GM19467 (cell line): Measurements from ENCODE around the gene FAT1.
"Not testable (repeated sequence)": the region's sequence is repeated elsewhere in the genome, so short reads cannot be mapped to it uniquely, and the experiment has no call there.

Source experiments
- ATAC-seq: cut with Tn5 transposase; IDR thresholded peaks from one replicate; pipeline ENCODE4 v1.9.1; 2021; ENCODE audit warnings: mild to moderate bottlenecking, moderate library complexity; ENCODE audit not compliant: unreplicated experiment

FAT1 gene

DNA sequence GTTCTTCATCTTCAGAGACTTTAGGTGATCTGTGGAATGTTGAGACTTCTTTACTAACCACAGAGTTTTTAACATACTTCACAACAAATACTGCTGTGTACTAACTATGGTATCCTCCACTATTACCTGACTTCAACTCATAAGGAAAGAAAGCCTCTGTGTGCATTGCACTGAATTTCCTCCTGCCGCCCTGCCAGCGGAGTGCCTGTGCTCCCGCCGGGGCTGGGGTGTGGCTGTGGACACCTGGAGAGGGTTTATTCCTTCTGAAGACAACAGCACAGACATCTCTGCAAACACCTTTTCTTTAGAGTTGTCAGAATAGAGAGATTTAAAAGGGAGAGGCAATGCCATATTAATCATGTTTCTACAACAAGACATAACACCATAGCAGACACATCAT lies 63.3 kb downstream of the FAT1 start:
- ATAC-seq, result no peak

DNA sequence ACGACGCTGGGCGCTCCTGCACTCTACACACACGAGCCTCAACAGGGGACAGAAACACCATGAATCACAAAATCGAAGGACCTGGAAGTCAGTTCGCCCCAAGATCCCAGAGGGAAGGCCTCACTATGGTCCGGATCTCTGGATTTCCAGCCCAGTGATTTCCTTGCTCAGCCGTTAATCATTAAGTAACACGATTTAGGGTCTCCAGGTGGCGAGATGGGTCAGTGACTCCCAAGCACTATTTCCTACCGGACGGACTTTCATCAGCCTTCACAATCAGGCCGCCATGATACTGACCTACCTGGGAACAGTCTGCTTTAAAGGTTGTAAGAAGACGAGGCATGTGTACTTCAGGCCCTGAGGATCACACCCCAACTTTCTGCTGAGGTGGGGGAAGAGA lies 63.7 kb downstream of the FAT1 start:
- ATAC-seq, result no peak

DNA sequence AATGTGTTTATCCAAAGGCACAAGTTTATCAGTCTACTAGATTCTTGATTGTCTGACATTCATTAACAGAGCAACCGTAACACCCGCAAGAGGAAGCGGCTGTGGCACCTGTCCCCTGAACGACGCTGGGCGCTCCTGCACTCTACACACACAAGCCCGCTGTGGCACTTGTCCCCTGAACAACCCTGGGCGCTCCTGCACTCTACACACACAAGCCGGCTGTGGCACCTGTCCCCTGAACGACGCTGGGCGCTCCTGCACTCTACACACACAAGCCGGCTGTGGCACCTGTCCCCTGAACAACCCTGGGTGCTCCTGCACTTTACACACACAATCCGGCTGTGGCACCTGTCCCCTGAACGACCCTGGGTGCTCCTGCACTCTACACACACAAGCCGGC lies 64.2 kb downstream of the FAT1 start:
- ATAC-seq, result not testable (repeated sequence)

DNA sequence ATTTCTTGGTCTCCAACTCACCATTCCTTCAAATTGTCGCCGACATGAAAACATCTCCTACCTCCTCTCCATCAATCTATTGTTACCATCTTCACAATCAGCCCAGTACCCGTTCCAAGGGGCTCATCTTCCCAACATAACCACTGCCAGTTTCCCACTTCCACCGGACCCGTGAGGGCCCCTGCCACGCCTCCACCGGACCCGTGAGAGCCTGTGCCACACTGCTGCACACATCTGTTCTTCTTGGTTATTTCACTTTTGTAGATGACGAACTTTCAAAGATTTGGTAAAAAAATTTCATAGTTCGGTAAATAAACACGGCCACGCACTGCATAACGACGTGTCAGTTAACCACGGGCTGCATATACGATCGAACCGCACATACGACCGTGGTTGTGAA lies 65.0 kb downstream of the FAT1 start:
- no peak for ATAC-seq

DNA sequence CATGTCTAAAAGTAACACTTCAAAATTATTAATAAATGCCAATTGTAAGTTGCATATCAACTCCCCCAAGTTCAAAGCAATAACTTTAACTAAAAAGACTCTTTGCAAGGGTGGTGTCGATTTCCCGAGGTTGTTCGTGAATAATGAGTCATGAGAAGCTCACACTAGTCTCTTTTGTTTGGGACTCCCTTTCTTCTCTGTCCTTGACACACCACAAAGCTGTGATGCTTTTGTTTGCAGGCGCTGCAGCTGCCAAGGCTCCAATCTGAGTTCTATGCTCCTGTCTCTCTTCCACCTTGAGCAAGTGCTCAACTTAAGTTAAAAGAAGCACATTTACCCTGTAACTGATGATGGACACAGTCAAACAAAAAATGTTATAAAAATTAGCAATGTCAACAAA lies 65.9 kb downstream of the FAT1 start:
- no peak for ATAC-seq

DNA sequence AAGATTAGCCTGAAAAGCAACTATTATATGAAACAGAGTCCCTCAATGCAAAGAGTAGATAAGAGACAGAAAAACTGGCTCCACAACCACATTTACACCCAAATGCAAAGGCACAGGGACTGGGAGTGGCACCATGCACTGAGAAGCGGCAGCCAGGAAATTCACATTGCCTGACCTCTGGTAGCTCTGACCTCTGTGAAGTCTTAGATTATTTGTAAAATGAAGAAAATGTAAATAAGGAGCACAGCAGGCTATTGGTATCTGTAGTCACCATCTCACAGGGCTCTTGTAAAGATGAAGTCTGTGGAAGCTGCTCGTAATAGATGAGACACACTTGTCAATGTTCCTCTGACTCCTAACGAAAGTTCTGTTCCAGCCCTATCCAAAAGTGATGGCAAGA lies 69.7 kb downstream of the FAT1 start:
- ATAC-seq, result no peak

DNA sequence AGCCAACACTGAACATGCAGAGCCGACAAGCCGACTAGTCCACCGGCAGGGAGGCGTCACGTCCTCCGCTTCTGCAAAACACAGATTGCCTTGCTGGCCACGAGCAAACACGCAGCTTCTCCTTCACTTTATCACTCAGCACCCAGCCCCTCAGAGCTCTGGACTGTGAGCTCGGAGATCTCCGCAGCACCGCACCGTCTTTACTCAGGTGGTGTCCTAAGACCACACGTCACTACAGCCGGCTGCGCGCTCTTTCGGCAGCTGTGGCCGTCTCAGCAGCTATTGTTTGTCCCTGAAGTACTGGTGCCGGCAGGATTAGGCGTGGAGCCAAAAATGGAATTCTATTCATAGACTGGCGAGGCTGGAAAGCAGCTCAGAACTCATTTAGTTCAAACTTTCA lies 72.0 kb downstream of the FAT1 start:
- ATAC-seq, result no peak

DNA sequence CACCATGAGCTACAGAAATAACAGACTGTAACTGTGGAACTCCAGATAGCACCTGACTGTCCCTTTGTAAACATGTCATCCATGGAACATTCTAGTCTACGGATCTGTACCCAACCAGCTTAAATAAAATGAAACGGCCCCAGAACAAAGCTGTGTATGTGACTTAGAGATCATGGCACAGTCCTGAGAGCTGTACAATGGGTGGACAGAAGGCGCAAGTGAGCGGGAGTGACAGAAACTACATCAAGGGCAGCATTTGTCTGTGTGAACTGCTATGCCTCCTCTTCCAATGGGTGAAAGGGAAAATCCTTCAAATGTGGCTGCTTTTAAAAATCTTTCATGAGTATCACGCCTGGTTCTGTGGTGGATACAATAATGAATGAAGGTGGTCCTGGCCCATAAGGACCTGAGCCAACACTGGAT lies 72.5 kb downstream of the FAT1 start:
- ATAC-seq, result no peak

DNA sequence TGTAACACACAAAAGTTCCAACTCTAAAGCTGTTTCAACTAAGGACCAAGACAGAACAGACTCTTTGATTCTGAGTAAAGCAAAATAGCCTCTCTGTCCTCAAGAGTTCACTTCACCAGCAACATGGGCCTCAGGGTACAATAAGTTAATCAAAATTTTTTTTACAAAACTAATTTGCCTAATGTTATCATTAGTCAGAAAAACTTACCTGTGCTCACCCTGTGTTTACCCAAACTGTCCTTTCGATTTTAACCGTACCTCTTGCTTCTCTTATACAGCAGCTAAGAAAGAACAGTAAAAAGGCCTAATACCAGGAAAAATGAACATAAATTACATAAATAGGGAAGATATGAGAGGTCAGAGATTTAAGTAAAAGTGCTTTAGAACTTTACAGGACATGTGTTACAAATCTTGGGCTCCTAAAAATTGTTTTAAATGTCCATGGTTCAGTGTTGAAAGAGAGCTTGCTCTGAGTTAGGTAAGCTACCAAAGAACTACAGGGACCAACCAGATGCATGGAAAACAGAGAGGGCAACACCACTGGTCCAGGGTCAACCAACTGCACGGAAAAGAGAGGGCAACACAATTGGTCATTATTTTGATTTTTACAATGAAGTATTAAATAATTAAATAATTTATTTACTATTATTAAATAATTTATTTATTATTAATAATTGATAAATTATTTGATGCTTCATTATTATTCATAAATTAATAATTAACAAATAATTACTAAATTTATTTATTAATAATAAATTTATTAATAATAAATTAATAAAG lies 73.1 kb downstream of the FAT1 start:
- ATAC-seq, result no peak

DNA sequence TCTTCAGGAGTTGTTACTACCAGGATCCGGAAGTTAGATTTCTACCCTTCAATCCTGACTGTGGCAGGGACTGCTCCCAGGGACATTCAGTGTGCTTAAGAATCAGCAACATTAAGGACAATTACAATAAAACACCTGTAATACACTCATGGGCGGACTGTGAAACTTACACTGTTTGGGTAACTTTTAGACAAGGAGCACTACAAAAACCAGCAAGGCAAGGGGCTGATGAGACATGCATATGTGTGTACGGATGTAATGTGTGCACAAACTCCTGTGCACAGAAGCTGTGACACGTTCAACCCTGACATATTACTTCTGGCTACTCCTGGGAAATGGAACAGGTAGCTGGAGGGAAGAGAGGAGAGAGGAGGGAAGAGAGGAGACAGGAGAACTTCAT lies 75.8 kb downstream of the FAT1 start:
- ATAC-seq, result no peak

DNA sequence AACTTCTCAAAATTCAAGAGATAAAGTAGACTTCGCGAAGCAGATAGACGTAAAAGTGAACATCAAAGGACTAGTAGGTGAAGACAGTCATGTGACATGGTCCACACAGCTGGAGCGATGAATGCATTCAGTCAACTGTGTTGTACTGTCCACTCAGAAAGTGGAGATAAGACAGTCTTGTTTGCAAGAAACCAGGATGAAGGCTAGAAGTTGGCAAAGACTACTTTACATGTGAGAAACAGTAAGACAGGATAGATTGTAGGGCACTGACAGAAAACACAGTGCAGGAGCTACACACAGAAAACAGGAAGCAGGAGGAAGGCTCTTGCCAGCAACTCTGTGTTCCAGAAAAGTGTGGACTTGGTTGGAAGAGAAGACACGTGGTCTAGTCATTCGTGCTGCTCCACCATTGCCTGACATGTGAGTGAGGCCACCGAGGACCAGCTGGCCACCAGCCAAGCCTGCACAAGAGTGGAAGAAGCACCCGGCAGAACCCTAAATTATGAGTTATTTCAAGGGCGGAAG lies 78.9 kb downstream of the FAT1 start:
- ATAC-seq, result no peak

DNA sequence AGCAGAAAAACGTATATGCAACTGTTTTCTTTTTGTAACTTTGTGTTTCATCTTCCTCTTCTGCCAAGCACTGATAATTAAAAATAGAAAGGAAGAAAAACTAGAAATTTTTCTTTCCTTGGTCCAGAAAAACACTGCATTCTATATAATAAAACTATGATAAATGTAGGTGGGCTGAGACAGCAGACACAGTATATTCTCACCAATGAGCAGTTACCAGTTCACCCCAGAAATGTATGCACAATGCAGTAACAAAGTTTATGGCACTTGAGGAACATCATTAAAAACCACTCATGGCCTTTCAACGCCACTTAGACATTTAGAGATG lies 79.4 kb downstream of the FAT1 start:
- ATAC-seq, result no peak

DNA sequence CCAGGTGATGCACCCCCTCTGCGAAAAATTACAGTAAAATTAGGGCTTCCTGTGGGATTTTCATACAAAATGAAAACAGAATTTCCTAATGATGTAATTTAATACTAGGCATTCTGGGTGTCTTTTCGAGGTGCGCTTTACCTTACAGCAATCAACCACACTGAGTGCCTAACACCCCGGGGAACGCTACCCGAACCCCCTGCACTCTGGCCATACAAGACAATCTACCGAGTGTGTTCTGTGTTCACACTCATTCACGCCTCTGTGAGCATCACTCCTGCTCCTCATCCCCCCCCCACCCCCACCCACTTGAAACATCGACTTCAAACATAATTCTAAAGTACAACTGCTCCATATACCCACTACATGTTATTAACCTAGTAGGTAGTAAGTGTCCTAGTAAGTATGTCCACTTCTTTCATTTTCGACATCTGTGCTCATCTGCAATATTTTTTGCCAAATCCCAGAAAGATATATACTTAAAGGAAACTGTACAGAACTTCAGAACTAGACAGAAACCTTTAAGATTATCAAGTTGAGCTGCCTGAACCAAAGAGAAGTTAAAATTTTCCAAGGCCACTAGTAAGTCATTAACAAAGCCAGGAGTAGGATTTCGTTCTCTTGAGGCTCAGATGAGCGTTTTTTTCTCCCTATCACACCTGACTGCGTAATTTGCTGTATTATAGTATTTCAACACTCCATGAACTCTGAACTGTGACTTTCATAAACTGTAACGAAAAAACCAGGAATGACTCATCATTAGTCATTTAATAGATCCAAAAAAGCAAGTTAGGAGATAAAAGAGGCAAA lies 80.0 kb downstream of the FAT1 start:
- no peak for ATAC-seq

DNA sequence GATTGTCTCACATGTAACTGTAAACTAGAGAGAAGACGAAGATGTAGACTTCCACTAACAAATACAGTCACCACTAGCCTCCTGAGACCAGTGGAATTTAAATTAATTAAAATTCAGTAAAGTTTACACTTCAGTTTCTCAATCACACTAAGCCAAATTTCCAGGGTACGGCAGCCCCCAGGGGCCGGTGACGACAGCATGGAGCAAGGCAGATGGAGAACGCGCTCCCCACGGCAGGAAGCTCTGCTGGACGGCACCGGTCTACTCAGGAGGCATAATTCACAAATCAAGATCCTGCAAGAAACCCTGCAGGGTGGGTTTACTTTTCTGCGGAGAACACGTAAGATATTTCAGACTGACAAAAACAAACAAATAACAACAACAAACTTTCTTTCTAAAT lies 80.7 kb downstream of the FAT1 start:
- no peak for ATAC-seq

DNA sequence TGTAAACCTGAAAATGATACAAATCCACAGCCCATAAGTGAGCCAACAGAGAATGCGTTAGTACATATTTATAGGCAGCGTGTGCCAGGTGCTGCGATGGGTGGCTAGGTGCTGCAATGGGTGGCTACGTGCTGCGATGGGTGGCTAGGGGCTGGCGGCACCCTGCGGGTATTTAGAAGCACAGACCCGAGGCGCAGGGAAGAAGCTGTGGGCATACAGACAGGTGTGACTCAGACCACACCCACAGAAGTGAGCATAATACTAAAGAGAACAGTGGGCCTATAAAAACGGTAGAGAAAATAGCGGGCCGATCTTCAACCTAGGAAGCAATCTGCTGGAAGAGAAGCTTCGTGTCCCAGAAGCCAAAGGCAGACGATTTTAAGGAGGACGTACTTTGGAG lies 81.1 kb downstream of the FAT1 start:
- ATAC-seq, result no peak

DNA sequence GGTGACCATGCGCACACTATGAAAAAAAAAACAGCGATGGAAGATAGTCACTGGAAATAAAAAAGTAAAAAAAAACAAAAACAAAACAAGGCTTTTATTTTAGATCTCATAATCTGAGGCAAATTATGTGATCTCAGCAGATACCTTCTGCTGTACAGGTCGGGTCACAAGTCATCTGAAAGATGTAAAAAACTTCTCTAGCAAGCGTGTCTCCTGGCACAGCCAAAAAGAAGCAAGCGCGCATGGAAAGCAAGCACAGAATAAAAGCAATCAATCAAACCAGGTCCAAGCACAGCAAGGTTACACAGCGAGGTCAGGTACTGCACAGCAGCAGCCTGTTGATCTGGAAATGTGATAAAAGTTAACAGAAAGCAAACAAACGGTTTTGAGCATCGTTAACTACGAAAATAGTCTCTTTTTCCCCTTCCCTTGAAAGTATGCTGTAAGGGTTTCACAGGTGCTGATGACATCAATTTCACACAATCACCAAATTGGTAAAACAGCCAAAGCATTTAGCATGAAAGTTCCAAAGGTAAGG lies 89.0 kb downstream of the FAT1 start:
- ATAC-seq, result no peak

DNA sequence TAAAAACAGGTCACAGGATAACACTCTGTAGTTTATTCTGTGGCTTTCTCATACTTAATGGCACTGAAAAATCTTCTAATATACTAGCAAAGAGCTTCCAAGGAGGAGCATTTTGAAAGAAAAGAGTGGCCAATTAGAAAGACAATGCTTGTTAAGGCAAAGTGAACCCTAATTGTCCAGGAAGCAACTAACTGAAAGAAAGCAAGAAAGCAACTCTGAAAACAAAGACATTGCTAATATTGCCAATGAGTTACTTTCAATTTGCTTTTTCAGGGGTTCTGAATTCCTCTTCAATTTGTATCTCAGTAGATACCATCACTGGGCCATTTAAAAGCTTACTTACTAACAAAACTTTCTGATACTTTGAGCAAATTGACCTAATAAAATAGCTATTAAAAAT lies 89.8 kb downstream of the FAT1 start:
- no peak for ATAC-seq

DNA sequence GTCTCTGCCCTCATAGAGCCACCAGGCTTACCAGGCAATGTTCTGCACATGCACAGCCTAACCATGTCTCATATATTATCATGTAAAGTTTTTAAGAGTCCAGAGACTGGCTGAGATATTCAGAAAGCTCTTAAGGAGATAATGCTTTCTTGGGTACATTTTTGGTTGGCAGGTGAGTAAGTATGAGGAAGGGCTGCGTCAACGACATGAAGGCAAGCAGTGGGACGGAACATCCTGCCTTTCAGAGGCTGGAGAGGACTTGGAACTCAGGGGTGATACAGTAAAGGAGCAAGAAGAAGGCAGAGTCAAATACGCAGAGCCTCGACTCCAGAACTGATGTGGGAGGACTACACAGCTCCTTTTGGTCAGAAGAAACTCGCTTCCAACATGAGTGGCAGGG lies 93.5 kb downstream of the FAT1 start:
- ATAC-seq, result no peak

DNA sequence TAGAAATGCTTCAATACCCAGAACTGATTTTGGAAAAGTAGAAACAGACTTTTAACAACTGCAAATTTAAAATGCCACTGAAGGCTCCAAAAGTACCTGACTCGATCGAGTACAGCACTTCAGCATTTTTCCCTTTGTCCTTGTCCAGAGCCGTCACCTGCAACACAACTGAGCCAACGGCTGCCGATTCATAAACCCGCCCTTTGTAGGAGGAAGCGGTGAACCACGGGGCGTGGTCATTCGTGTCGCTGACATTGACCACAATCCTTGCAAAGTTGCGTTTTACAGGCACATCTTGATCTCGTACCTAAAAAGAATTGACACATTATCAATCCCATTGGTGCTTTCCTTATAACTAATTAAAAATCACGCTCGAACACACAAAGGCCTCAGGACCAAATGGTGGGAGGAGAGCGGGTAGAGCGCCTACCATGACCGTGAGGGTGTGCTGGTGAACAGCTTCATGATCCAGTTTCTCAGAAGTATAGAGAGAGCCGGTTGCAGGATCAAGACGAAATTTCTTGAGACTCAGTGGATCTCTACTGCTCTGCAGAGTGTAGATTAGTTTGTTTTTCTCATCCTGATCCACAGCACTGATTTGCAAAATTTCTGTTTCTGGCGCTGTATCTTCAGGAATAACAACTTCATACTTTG lies 95.5 kb downstream of the FAT1 start:
- no peak for ATAC-seq

DNA sequence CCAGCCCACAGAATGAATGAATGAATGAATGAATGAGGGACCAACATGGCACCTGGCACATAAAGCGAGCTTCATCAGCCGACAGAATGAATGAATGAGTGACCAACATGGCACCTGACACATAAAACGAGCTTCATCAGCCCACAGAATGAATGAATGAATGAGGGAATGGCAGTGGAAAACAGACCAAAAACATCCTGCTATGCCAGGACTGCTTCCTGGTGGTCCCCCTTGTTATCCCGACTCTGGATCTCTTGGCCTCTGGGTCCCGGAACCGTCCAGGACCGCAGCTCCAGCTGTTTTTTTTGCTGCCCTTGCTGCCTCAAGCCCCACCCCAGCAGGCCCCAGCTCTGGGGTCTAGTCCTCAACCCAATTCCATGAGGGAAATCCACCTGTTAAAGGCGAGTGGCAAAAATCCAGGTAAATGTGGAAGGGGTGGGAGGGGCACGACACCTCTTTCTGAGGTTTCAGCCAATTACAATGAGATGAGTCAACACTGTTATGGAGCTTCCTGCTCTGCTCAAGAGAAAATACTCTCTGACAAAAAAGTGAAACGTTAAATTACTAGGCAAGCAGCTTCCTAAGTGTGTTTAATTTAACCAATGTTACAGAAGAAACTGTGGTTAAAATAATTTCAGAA lies 96.3 kb downstream of the FAT1 start:
- ATAC-seq, result no peak

DNA sequence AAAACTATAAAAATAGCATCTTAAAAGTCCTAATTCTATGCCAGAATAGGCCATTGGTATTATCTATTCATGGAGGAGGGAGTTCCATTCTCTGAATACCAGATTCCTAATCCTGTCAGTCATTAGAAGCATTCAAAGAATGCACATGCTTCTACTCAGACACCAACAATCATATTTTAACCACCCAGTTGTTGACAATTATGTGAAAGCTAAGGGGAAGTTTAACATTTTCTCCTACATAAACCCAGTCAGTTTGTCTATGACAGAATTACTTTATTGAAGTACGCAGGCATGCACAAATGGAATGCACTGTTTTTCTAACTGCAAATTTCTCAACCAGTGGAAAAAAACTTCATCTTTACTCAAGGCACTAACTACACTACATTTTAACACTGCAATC lies 98.7 kb downstream of the FAT1 start:
- no peak for ATAC-seq
